Keratinocyte (primary cell): ENCODE measurements around the gene NDUFAF5. TPM values are rescaled to one million over a fixed set of nuclear protein-coding genes. Genes with fewer than 3 reads are reported as not detected.

Experiments
- DNase-seq: peaks from one replicate; pipeline ENCODE4 v3.0.0-alpha.2; 2011; ENCODE audit warnings: low read depth, missing footprints, low spot score
- FAIRE-seq: peaks from 2 replicates; lab custom pipeline; 2011; peaks lifted over from hg19 to GRCh38; lab: Jason Lieb, UNC
- H2AFZ ChIP-seq: 2 replicates; pipeline ENCODE4 v1.6.0; 2012; ENCODE audit warnings: low read length, control low read depth, inconsistent platforms; ENCODE audit not compliant: control insufficient read depth
- H3K27ac ChIP-seq: 2 replicates; pipeline ENCODE4 v1.5.1; 2011; ENCODE audit warnings: low read length; ENCODE audit not compliant: control insufficient read depth, insufficient read depth
- H3K27me3 ChIP-seq: 3 replicates; pipeline ENCODE4 v1.6.0; 2011; ENCODE audit warnings: low read length; ENCODE audit not compliant: control insufficient read depth, insufficient read depth; ENCODE audit errors: extremely low read depth
- H3K36me3 ChIP-seq, 2 experiments: 2 replicates in 1 of 2; 3 replicates in 1 of 2; pipeline ENCODE4 v1.5.1; 2011; ENCODE audit warnings: low read length in 2 of 2, mild to moderate bottlenecking in 1 of 2; ENCODE audit not compliant: control insufficient read depth in 2 of 2, insufficient read depth in 2 of 2; ENCODE audit errors: extremely low read depth in 1 of 2
- H3K4me1 ChIP-seq: 3 replicates; pipeline ENCODE4 v1.5.1; 2011; ENCODE audit warnings: low read length; ENCODE audit not compliant: control insufficient read depth, insufficient read depth; ENCODE audit errors: extremely low read depth
- H3K4me2 ChIP-seq: 3 replicates; pipeline ENCODE4 v1.6.0; 2011; ENCODE audit warnings: low read depth, low read length; ENCODE audit not compliant: control insufficient read depth, insufficient read depth; ENCODE audit errors: extremely low read depth
- H3K4me3 ChIP-seq, 3 experiments: fragments of 200-600 bp in 1 of 3; sonication (generic) in 1 of 3; 2 replicates in 2 of 3; 3 replicates in 1 of 3; pipeline ENCODE4 v1.5.1; 2011 to 2016; ENCODE audit warnings: low read length in 3 of 3, mild to moderate bottlenecking in 3 of 3, control low read depth in 2 of 3, inconsistent platforms in 1 of 3, low read depth in 1 of 3, mixed read lengths in 1 of 3, mixed run types in 1 of 3, moderate library complexity in 1 of 3; ENCODE audit not compliant: control insufficient read depth in 2 of 3, insufficient read depth in 2 of 3; ENCODE audit errors: extremely low read depth in 1 of 3
- H3K79me2 ChIP-seq: 2 replicates; pipeline ENCODE4 v1.6.0; 2012; ENCODE audit warnings: low read length; ENCODE audit not compliant: control insufficient read depth, insufficient read depth
- H3K9ac ChIP-seq: 3 replicates; pipeline ENCODE4 v1.6.0; 2011; ENCODE audit warnings: low read length; ENCODE audit not compliant: control insufficient read depth, insufficient read depth; ENCODE audit errors: extremely low read depth
- H3K9me1 ChIP-seq: 3 replicates; pipeline ENCODE4 v1.6.0; 2011; ENCODE audit warnings: low read length; ENCODE audit not compliant: control insufficient read depth, insufficient read depth; ENCODE audit errors: extremely low read depth
- H3K9me3 ChIP-seq: 2 replicates; pipeline ENCODE4 v1.5.1; 2012; ENCODE audit warnings: low read depth, low read length; ENCODE audit not compliant: control insufficient read depth
- H4K20me1 ChIP-seq: 3 replicates; pipeline ENCODE4 v1.6.0; 2011; ENCODE audit warnings: low read length; ENCODE audit not compliant: control insufficient read depth, insufficient read depth; ENCODE audit errors: extremely low read depth
- EZH2 ChIP-seq: IDR thresholded peaks from one replicate; pipeline ENCODE4 v1.6.1; 2012; ENCODE audit warnings: inconsistent platforms, mild to moderate bottlenecking, low read length, moderate library complexity
- dilution Hi-C: fragments of 300-500 bp; cut with MboI; formaldehyde crosslinking; loops from one replicate; pipeline ENCODE4 v1.7.0; 2020; ENCODE audit warnings: low sequenced_read_pairs; ENCODE audit not compliant: extremely low pct_ligation_motif_present
- polyA plus RNA-seq, 5 experiments: library from polyadenylated mRNA; depleted of rRNA in 3 of 5; stranded (reverse) in 3 of 5; stranded (forward) in 1 of 5; unstranded in 1 of 5; fragments of >200 nt; gene quantifications; 1 replicate in 1 of 5; 2 replicates in 3 of 5; 3 replicates in 1 of 5; pipeline versions ENCODE4 v1.2.1 to v1.2.3, GENCODE V29; 2011 to 2012; ENCODE audit warnings: missing spikeins in 2 of 5, low read depth in 1 of 5, low replicate concordance in 1 of 5
- TF ChIP-seq, protein P1 (sequence below), 3 experiments: IDR thresholded peaks in 1 of 3; conservative IDR thresholded peaks in 1 of 3; optimal IDR thresholded peaks in 1 of 3; 2 replicates in 2 of 3; 3 replicates in 1 of 3; pipeline versions ENCODE3 to v1.5.1; 2011; ENCODE audit warnings: low read length in 3 of 3, mild to moderate bottlenecking in 3 of 3, moderate library complexity in 2 of 3, control low read depth in 1 of 3, inconsistent platforms in 1 of 3; ENCODE audit not compliant: insufficient read depth in 2 of 3; ENCODE audit errors: extremely low read depth in 1 of 3

NDUFAF5 gene
- polyA plus RNA-seq, 1 donor (not counting 4 experiments of a cell fraction or from before 2014, with no cell fraction given) = 26.4 TPM

DNA sequence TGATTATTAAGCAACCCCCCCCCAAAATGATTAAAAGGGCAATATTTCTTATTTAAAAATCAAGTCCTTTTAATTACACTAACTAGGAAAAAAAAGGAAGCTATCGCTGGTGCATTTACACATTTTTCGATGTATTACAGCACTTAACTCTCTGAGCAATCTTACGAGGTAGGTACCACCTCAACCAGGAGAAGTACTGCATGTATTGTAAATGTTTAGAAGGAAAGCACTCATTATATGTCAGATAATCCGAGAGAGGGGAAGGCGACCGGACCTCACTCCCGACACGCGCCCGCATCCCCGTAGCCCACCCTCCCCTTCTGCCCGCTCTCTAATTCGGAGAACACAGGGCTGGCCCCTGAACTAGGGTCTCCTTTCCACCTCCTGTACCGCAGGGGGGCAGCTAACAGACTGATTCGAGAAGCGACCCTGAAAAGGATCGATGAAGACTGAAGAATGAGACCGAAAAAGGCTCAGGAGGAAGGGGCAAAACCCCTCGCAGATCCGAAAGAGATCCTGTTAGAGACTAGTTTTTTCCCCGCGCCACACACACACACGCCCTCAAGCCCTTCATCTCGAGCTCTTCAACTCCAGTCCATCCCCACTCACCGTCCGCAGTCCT, 446 bp upstream of the NDUFAF5 start:
- peak overlapping the region; percentile 89 for H3K4me2 ChIP-seq
- peak overlapping the region; percentile 71 for H3K27ac ChIP-seq
- H3K9me3 ChIP-seq = no peaks in the 10 kb centered on the region
- peaks cover 5% of the 10 kb centered on the region in 2 experiments for H3K36me3 ChIP-seq
- H3K9ac ChIP-seq = peak overlapping the region; percentile 81
- no peak for FAIRE-seq
- TF ChIP-seq, protein P1, sequence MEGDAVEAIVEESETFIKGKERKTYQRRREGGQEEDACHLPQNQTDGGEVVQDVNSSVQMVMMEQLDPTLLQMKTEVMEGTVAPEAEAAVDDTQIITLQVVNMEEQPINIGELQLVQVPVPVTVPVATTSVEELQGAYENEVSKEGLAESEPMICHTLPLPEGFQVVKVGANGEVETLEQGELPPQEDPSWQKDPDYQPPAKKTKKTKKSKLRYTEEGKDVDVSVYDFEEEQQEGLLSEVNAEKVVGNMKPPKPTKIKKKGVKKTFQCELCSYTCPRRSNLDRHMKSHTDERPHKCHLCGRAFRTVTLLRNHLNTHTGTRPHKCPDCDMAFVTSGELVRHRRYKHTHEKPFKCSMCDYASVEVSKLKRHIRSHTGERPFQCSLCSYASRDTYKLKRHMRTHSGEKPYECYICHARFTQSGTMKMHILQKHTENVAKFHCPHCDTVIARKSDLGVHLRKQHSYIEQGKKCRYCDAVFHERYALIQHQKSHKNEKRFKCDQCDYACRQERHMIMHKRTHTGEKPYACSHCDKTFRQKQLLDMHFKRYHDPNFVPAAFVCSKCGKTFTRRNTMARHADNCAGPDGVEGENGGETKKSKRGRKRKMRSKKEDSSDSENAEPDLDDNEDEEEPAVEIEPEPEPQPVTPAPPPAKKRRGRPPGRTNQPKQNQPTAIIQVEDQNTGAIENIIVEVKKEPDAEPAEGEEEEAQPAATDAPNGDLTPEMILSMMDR (optimal IDR thresholded peaks at IDR 0.05 in 1 of 3, IDR thresholded peaks at IDR 0.05 in 1 of 3, conservative IDR thresholded peaks at IDR 0.05 in 1 of 3; ENCODE audit: extremely low read depth in 1 of 3, insufficient read depth in 2 of 3, low read length in 3 of 3) = no peak
- no peak for TF ChIP-seq EZH2
- no peaks in the 10 kb centered on the region for H3K9me1 ChIP-seq
- no peaks in the 10 kb centered on the region for H3K27me3 ChIP-seq
- H3K4me1 ChIP-seq = peaks cover 15% of the 10 kb centered on the region
- dilution Hi-C loops = no loop called here
- DNase-seq = no peak
- H3K79me2 ChIP-seq = peaks cover 71% of the 10 kb centered on the region
- H4K20me1 ChIP-seq = no peaks in the 10 kb centered on the region
- H2AFZ ChIP-seq = peak overlapping the region; percentile 36
- peak overlapping the region; percentile 78 to 98 (median 83) for H3K4me3 ChIP-seq

DNA sequence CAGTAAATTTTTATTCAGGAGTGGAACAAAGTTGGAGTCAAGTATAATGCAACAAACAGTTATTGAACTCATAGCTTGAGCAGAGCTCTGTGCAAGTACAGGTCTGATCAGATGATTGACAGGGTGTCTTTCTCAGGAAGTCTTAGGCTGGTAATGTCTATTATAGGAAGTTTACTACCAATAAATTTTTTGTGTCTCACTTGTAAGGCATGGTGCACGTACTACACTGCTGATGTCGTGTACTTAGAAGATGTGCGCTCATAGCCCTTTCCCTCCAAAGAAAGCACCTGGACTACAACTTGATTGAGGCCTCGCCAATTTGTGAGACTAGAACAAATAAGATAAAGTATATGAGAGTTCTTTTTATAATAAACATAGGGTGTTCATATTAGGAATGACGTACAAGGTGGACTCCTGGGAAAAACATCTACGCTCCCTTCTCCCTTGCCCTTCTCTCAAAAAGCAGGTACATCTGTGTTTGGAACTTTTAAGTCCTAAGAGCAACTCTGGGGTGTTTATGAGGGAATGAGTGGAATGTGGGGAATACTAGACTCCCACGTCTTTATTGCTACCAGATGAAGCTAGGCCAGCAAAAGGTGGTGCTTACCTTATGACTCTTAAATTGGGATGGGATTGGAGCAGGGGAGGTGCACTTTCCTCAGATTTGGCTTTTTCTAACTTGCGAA, 1.5 kb downstream of the NDUFAF5 start:
- Histone ChIP-seq H3K4me2 (peak overlapping the region; percentile 89), H3K4me3 (peak overlapping the region; percentile 78 to 98 (median 83)), H3K9me3 (no peaks in the 10 kb centered on the region), H3K27ac (peak overlapping the region; percentile 71), H3K79me2 (peaks cover 60% of the 10 kb centered on the region), H4K20me1 (no peaks in the 10 kb centered on the region), H3K9me1 (no peaks in the 10 kb centered on the region), H3K4me1 (peaks cover 15% of the 10 kb centered on the region), H3K9ac (peak overlapping the region; percentile 81), H2AFZ (no peak overlapping the region), H3K36me3 (peaks cover 11 to 13% of the 10 kb centered on the region in 2 experiments), H3K27me3 (no peaks in the 10 kb centered on the region)
- FAIRE-seq (peak; percentile 17), DNase-seq (no peak)
- TF ChIP-seq, protein P1 (optimal IDR thresholded peaks at IDR 0.05 in 1 of 3, IDR thresholded peaks at IDR 0.05 in 1 of 3, conservative IDR thresholded peaks at IDR 0.05 in 1 of 3; ENCODE audit: extremely low read depth in 1 of 3, insufficient read depth in 2 of 3, low read length in 3 of 3) = no peak
- no peak for TF ChIP-seq EZH2
- dilution Hi-C loops = no loop called here
